ENCODE data around the gene MINDY1. TPM values are rescaled to one million over a fixed set of nuclear protein-coding genes. Genes with fewer than 3 reads are reported as not detected.

MINDY1 gene
- total RNA-seq, 2 donors from 2014 or later = 16.9 to 28.3 TPM

GRCh38 chr1:151032164-151032563, 25.5 kb upstream of the MINDY1 start:
- Histone ChIP-seq H3K27me3 (replicated peaks; ENCODE audit: insufficient read depth) (no peaks in the 10 kb centered on the region), H3K9me3 (no peaks in the 10 kb centered on the region), H3K36me3 (peaks cover 45% of the 10 kb centered on the region), H3K4me3 (no peak overlapping the region), H3K4me1 (ENCODE audit: control insufficient read depth in 1 of 2, low read depth in 2 of 2) (no peaks in the 10 kb centered on the region), H3K27ac (no peak overlapping the region)
- DNase-seq (ENCODE audit: low spot score) (no peak), ATAC-seq (ENCODE audit: insufficient number of reproducible peaks, low FRiP score, low read depth) (no peak)
- TF ChIP-seq CTCF (IDR thresholded peaks at IDR 0.05) = no peak

GRCh38 chr1:151026460-151026859, 19.8 kb upstream of the MINDY1 start:
- H3K4me3 ChIP-seq = no peak overlapping the region
- H3K27ac ChIP-seq = no peak overlapping the region
- no peaks in the 10 kb centered on the region for H3K27me3 ChIP-seq (replicated peaks; ENCODE audit: insufficient read depth)
- no peak for TF ChIP-seq CTCF (IDR thresholded peaks at IDR 0.05)
- H3K36me3 ChIP-seq = peaks cover 40% of the 10 kb centered on the region
- H3K4me1 ChIP-seq (ENCODE audit: control insufficient read depth in 1 of 2, low read depth in 2 of 2) = peaks cover 0 to 3% of the 10 kb centered on the region in 2 donors
- DNase-seq (ENCODE audit: low spot score) (no peak), ATAC-seq (ENCODE audit: insufficient number of reproducible peaks, low FRiP score, low read depth) (no peak)
- H3K9me3 ChIP-seq = no peaks in the 10 kb centered on the region

GRCh38 chr1:151024540-151025146, 17.9 kb upstream of the MINDY1 start:
- ATAC-seq (ENCODE audit: insufficient number of reproducible peaks, low FRiP score, low read depth) = peak; percentile 83
- peak overlapping the region; percentile 13 to 14 for H3K27ac ChIP-seq
- peaks cover 0 to 3% of the 10 kb centered on the region in 2 donors for H3K4me1 ChIP-seq (ENCODE audit: control insufficient read depth in 1 of 2, low read depth in 2 of 2)
- H3K36me3 ChIP-seq = peaks cover 30% of the 10 kb centered on the region
- peak; percentile 66 for TF ChIP-seq CTCF (IDR thresholded peaks at IDR 0.05)
- H3K27me3 ChIP-seq (replicated peaks; ENCODE audit: insufficient read depth) = no peaks in the 10 kb centered on the region
- no peak overlapping the region for H3K4me3 ChIP-seq
- H3K9me3 ChIP-seq = no peaks in the 10 kb centered on the region
- DNase-seq (ENCODE audit: low spot score) = peak; percentile 68

GRCh38 chr1:151013518-151013917, 6.8 kb upstream of the MINDY1 start:
- ATAC-seq (ENCODE audit: insufficient number of reproducible peaks, low FRiP score, low read depth) (no peak), DNase-seq (ENCODE audit: low spot score) (no peak)
- H3K9me3 ChIP-seq = no peaks in the 10 kb centered on the region
- H3K4me3 ChIP-seq = no peak overlapping the region
- H3K27me3 ChIP-seq (replicated peaks; ENCODE audit: insufficient read depth) = no peaks in the 10 kb centered on the region
- no peak for TF ChIP-seq CTCF (IDR thresholded peaks at IDR 0.05)
- peaks cover 15 to 30% of the 10 kb centered on the region in 2 donors for H3K4me1 ChIP-seq (ENCODE audit: control insufficient read depth in 1 of 2, low read depth in 2 of 2)
- peak overlapping the region; percentile 40 to 49 for H3K27ac ChIP-seq
- H3K36me3 ChIP-seq = peaks cover 8% of the 10 kb centered on the region

GRCh38 chr1:151012684-151013471, 6.2 kb upstream of the MINDY1 start:
- Histone ChIP-seq H3K9me3 (no peaks in the 10 kb centered on the region), H3K4me3 (no peak overlapping the region), H3K27ac (peak overlapping the region; percentile 40 to 49), H3K27me3 (replicated peaks; ENCODE audit: insufficient read depth) (no peaks in the 10 kb centered on the region), H3K4me1 (ENCODE audit: control insufficient read depth in 1 of 2, low read depth in 2 of 2) (peaks cover 15 to 31% of the 10 kb centered on the region in 2 donors), H3K36me3 (peaks cover 2% of the 10 kb centered on the region)
- ATAC-seq (ENCODE audit: insufficient number of reproducible peaks, low FRiP score, low read depth) (no peak), DNase-seq (ENCODE audit: low spot score) (no peak)
- no peak for TF ChIP-seq CTCF (IDR thresholded peaks at IDR 0.05)

Measured in thoracic aorta (tissue), 2 donors.